ENCODE results near the gene GNAO1. TPM values are rescaled to one million over a fixed set of nuclear protein-coding genes. Genes with fewer than 3 reads are reported as not detected.

Gene GNAO1
- total RNA-seq, 1 donor: not detected

GRCh38 chr16:56282451-56282850 lies 91.2 kb downstream of the GNAO1 start:
- no peak overlapping the region for H2AFZ ChIP-seq (ENCODE audit: low read length)
- no peak overlapping the region for H3K4me2 ChIP-seq (ENCODE audit: insufficient read depth, low read length)
- no peaks in the 10 kb centered on the region for H3K79me2 ChIP-seq (ENCODE audit: insufficient read depth, low read length)
- H3K27ac ChIP-seq (ENCODE audit: low read depth, low read length): no peak overlapping the region
- H3K9me3 ChIP-seq (ENCODE audit: low read depth, low read length): no peaks in the 10 kb centered on the region
- no peaks in the 10 kb centered on the region for H3K36me3 ChIP-seq (ENCODE audit: insufficient read depth, low read length)
- H3K4me1 ChIP-seq (ENCODE audit: insufficient read depth, low read length): no peaks in the 10 kb centered on the region
- no peak for DNase-seq (ENCODE audit: insufficient read length, low spot score, missing footprints)
- no peaks in the 10 kb centered on the region for H4K20me1 ChIP-seq (ENCODE audit: insufficient read depth, low read length)
- no peaks in the 10 kb centered on the region for H3K27me3 ChIP-seq (ENCODE audit: insufficient read depth, low read length)
- H3K4me3 ChIP-seq (ENCODE audit: insufficient read depth, low read length): no peak overlapping the region
- no peak for TF ChIP-seq CTCF (IDR thresholded peaks at IDR 0.05; ENCODE audit: extremely low read depth, low read depth, low read length)

- Histone ChIP-seq H3K79me2 (ENCODE audit: insufficient read depth, low read length) (no peaks in the 10 kb centered on the region), H3K9me3 (ENCODE audit: low read depth, low read length) (no peaks in the 10 kb centered on the region), H4K20me1 (ENCODE audit: insufficient read depth, low read length) (no peaks in the 10 kb centered on the region), H3K36me3 (ENCODE audit: insufficient read depth, low read length) (no peaks in the 10 kb centered on the region), H3K4me3 (ENCODE audit: insufficient read depth, low read length) (no peak overlapping the region), H3K4me1 (ENCODE audit: insufficient read depth, low read length) (no peaks in the 10 kb centered on the region), H2AFZ (ENCODE audit: low read length) (no peak overlapping the region), H3K4me2 (ENCODE audit: insufficient read depth, low read length) (no peak overlapping the region), H3K27ac (ENCODE audit: low read depth, low read length) (no peak overlapping the region), H3K27me3 (ENCODE audit: insufficient read depth, low read length) (no peaks in the 10 kb centered on the region)
- TF ChIP-seq CTCF (IDR thresholded peaks at IDR 0.05; ENCODE audit: extremely low read depth, low read depth, low read length): no peak
- no peak for DNase-seq (ENCODE audit: insufficient read length, low spot score, missing footprints)
Measured at GRCh38 chr16:56284521-56284920, 93.2 kb downstream of the GNAO1 start.

GRCh38 chr16:56286809-56287208 lies 95.5 kb downstream of the GNAO1 start:
- Histone ChIP-seq H3K79me2 (ENCODE audit: insufficient read depth, low read length) (no peaks in the 10 kb centered on the region), H3K4me2 (ENCODE audit: insufficient read depth, low read length) (no peak overlapping the region), H3K27ac (ENCODE audit: low read depth, low read length) (no peak overlapping the region), H3K4me1 (ENCODE audit: insufficient read depth, low read length) (no peaks in the 10 kb centered on the region), H3K9me3 (ENCODE audit: low read depth, low read length) (no peaks in the 10 kb centered on the region), H3K27me3 (ENCODE audit: insufficient read depth, low read length) (peaks cover 4% of the 10 kb centered on the region), H4K20me1 (ENCODE audit: insufficient read depth, low read length) (no peaks in the 10 kb centered on the region), H3K36me3 (ENCODE audit: insufficient read depth, low read length) (no peaks in the 10 kb centered on the region), H2AFZ (ENCODE audit: low read length) (no peak overlapping the region), H3K4me3 (ENCODE audit: insufficient read depth, low read length) (no peak overlapping the region)
- peak; percentile 95 for DNase-seq (ENCODE audit: insufficient read length, low spot score, missing footprints)
- TF ChIP-seq CTCF (IDR thresholded peaks at IDR 0.05; ENCODE audit: extremely low read depth, low read depth, low read length): no peak

GRCh38 chr16:56288019-56288418 lies 96.7 kb downstream of the GNAO1 start:
- TF ChIP-seq CTCF (IDR thresholded peaks at IDR 0.05; ENCODE audit: extremely low read depth, low read depth, low read length): no peak
- Histone ChIP-seq H3K4me2 (ENCODE audit: insufficient read depth, low read length) (no peak overlapping the region), H2AFZ (ENCODE audit: low read length) (no peak overlapping the region), H3K79me2 (ENCODE audit: insufficient read depth, low read length) (no peaks in the 10 kb centered on the region), H3K27ac (ENCODE audit: low read depth, low read length) (no peak overlapping the region), H4K20me1 (ENCODE audit: insufficient read depth, low read length) (no peaks in the 10 kb centered on the region), H3K27me3 (ENCODE audit: insufficient read depth, low read length) (peaks cover 4% of the 10 kb centered on the region), H3K36me3 (ENCODE audit: insufficient read depth, low read length) (no peaks in the 10 kb centered on the region), H3K9me3 (ENCODE audit: low read depth, low read length) (no peaks in the 10 kb centered on the region), H3K4me1 (ENCODE audit: insufficient read depth, low read length) (no peaks in the 10 kb centered on the region), H3K4me3 (ENCODE audit: insufficient read depth, low read length) (no peak overlapping the region)
- DNase-seq (ENCODE audit: insufficient read length, low spot score, missing footprints): no peak

Data from osteoblast (primary cell).